B cell (primary cell): ENCODE results near the gene KLK14. TPM values are rescaled to one million over a fixed set of nuclear protein-coding genes. Genes with fewer than 3 reads are reported as not detected.

ENCODE experiments used
- ATAC-seq: fragments of 200-7000 bp; cut with Tn5 transposase; one replicate; pipeline ENCODE4 v1.10.0; 2021; ENCODE audit warnings: low read depth, mild to moderate bottlenecking, moderate number of reproducible peaks, moderate library complexity
- CTCF ChIA-PET: fragments of 350-600 bp; sonication (Branson Sonifier 250); formaldehyde crosslinking; loops from one replicate; lab custom pipeline; 2021; ENCODE audit warnings: antibody characterized with exemption, inconsistent platforms; lab: Charles Lee
- POLR2A ChIA-PET: fragments of 350-600 bp; sonication (Branson Sonifier 250); formaldehyde crosslinking; loops from one replicate; lab custom pipeline; 2021; ENCODE audit warnings: antibody characterized with exemption; lab: Charles Lee
- DNase-seq: peaks from one replicate; pipeline ENCODE4 v3.0.0; 2013
- H2AFZ ChIP-seq: 2 replicates; pipeline ENCODE4 v1.6.1; 2012; ENCODE audit warnings: mild to moderate bottlenecking, low read depth, low read length; ENCODE audit not compliant: insufficient read depth, poor library complexity, severe bottlenecking
- H3K27ac ChIP-seq, 2 donors: 1 replicate in 1 of 2; 2 replicates in 1 of 2; pipeline ENCODE4 v1.5.1; 2012 to 2013; ENCODE audit warnings: low read length in 2 of 2, mild to moderate bottlenecking in 2 of 2, moderate library complexity in 1 of 2
- H3K27me3 ChIP-seq, 4 experiments: fragments of 200-600 bp in 1 of 4; sonication (generic) in 1 of 4; replicated peaks in 1 of 4; 1 replicate in 2 of 4; 2 replicates in 2 of 4; pipeline versions ENCODE4 v1.6.1 to v1.7.0; 2013 to 2016; ENCODE audit warnings: low read length in 3 of 4, mild to moderate bottlenecking in 2 of 4, mixed read lengths in 1 of 4, moderate library complexity in 1 of 4; ENCODE audit not compliant: insufficient read depth in 4 of 4, control insufficient read depth in 3 of 4; ENCODE audit errors: control extremely low read depth in 1 of 4
- H3K36me3 ChIP-seq, 2 experiments: replicated peaks in 1 of 2; 1 replicate in 1 of 2; 2 replicates in 1 of 2; pipeline versions ENCODE4 v1.6.1 to v1.7.1; 2013; ENCODE audit warnings: low read length in 1 of 2; ENCODE audit not compliant: insufficient read depth in 2 of 2, control insufficient read depth in 1 of 2; ENCODE audit errors: control extremely low read depth in 1 of 2, extremely low read depth in 1 of 2
- H3K4me1 ChIP-seq, 2 donors: fragments of 200-600 bp in 1 of 2; sonication (generic) in 1 of 2; 1 replicate in 1 of 2; 2 replicates in 1 of 2; pipeline versions ENCODE4 v1.5.1 to v1.6.1; 2013 to 2017; ENCODE audit warnings: low read length in 2 of 2; ENCODE audit not compliant: control insufficient read depth in 2 of 2, insufficient read depth in 2 of 2
- H3K4me2 ChIP-seq: replicated peaks from 2 replicates; pipeline ENCODE3; 2012; ENCODE audit warnings: mild to moderate bottlenecking, low read depth, low read length; ENCODE audit not compliant: poor library complexity, severe bottlenecking
- H3K4me3 ChIP-seq, 5 experiments: fragments of 200-600 bp in 1 of 5; sonication (generic) in 1 of 5; 1 replicate in 3 of 5; 2 replicates in 2 of 5; pipeline versions ENCODE4 v1.5.1 to v1.7.0; 2011 to 2016; ENCODE audit warnings: low read length in 4 of 5, mild to moderate bottlenecking in 4 of 5, low read depth in 2 of 5, control low read depth in 1 of 5, moderate library complexity in 1 of 5; ENCODE audit not compliant: insufficient read depth in 1 of 5; ENCODE audit errors: control extremely low read depth in 1 of 5, extremely low read depth in 1 of 5
- H3K79me2 ChIP-seq: fragments of 200-600 bp; sonication (generic); one replicate; pipeline ENCODE4 v1.6.0; 2016; ENCODE audit warnings: low read length; ENCODE audit not compliant: control insufficient read depth, insufficient read depth
- H3K9ac ChIP-seq: fragments of 200-600 bp; sonication (generic); 2 replicates; pipeline ENCODE4 v1.6.1; 2017; ENCODE audit warnings: mild to moderate bottlenecking, low read length, moderate library complexity
- H3K9me3 ChIP-seq, 3 donors: one replicate each; pipeline versions ENCODE4 v1.6.1 to v1.7.1; 2013; ENCODE audit warnings: low read length in 2 of 3; ENCODE audit not compliant: control insufficient read depth in 2 of 3, insufficient read depth in 1 of 3; ENCODE audit errors: control extremely low read depth in 1 of 3
- H4K20me1 ChIP-seq: 2 replicates; pipeline ENCODE4 v1.6.0; 2012; ENCODE audit warnings: mild to moderate bottlenecking, low read length; ENCODE audit not compliant: insufficient read depth, control insufficient read depth, poor library complexity, severe bottlenecking
- H3K27ac Mint-ChIP-seq: one replicate; pipeline ENCODE4 v1.8.0; 2021; ENCODE audit warnings: mixed read lengths
- H3K27me3 Mint-ChIP-seq: one replicate; pipeline ENCODE4 v1.8.0; 2021; ENCODE audit warnings: mixed read lengths
- H3K4me1 Mint-ChIP-seq: one replicate; pipeline ENCODE4 v1.8.0; 2021; ENCODE audit warnings: mixed read lengths
- H3K4me3 Mint-ChIP-seq: one replicate; pipeline ENCODE4 v1.8.0; 2021; ENCODE audit warnings: mixed read lengths
- H3K9me3 Mint-ChIP-seq: one replicate; pipeline ENCODE4 v1.8.0; 2022; ENCODE audit warnings: mixed read lengths; ENCODE audit not compliant: insufficient read depth
- CTCF ChIP-seq: fragments of 200-600 bp; IDR thresholded peaks from one replicate; pipeline ENCODE4 v1.8.0; 2022; ENCODE audit warnings: antibody characterized with exemption, mild to moderate bottlenecking
- EZH2 ChIP-seq: IDR thresholded peaks from 2 replicates; pipeline ENCODE4 v1.6.1; 2012; ENCODE audit warnings: borderline replicate concordance, low read depth, mild to moderate bottlenecking, moderate library complexity, low read length; ENCODE audit not compliant: insufficient read depth, poor library complexity, severe bottlenecking
- WGBS: methylation state at CpG from one replicate; pipeline ENCODE4 v1.1.5; 2013; ENCODE audit warnings: missing lambda C conversion rate; ENCODE audit not compliant: insufficient coverage; 5-methylcytosine and 5-hydroxymethylcytosine counted together
- intact Hi-C: fragments of 100-400 bp; cut with micrococcal nuclease; formaldehyde crosslinking; loops from one replicate; pipeline ENCODE4 v1.10.0; 2022
- polyA plus RNA-seq: library from polyadenylated mRNA; depleted of rRNA; stranded (reverse); fragments of >200 nt; gene quantifications from 2 replicates; pipeline ENCODE4 v1.2.3, GENCODE V29; 2012
- total RNA-seq, 2 donors: library from RNA; stranded (reverse); fragments of 120-200 nt in 1 of 2; gene quantifications; 1 replicate in 1 of 2; 2 replicates in 1 of 2; pipeline versions ENCODE4 v1.2.3 to v1.2.4, GENCODE V29; 2013 to 2022

The KLK14 gene
- total and polyA plus RNA-seq, 2 donors (not counting 1 experiment from before 2014, with no cell fraction given): 0.49 to 0.59 TPM

- H3K27me3 ChIP-seq: no peaks in the 10 kb centered on the region
- no peaks in the 10 kb centered on the region for H3K27me3 Mint-ChIP-seq
- peaks cover 11 to 27% of the 10 kb centered on the region in 2 experiments for H3K36me3 ChIP-seq
- no peak overlapping the region for H2AFZ ChIP-seq
- H3K9me3 ChIP-seq: no peaks in the 10 kb centered on the region
- H3K4me1 Mint-ChIP-seq: peaks cover 14% of the 10 kb centered on the region
- H3K4me1 ChIP-seq: no peaks in the 10 kb centered on the region
- peaks cover 53% of the 10 kb centered on the region for H4K20me1 ChIP-seq
- TF ChIP-seq EZH2 (no peak), CTCF (no peak)
- H3K4me3 ChIP-seq: no peak overlapping the region
- ATAC-seq (no peak), DNase-seq (no peak)
- H3K9me3 Mint-ChIP-seq: no peaks in the 10 kb centered on the region
- 20% methylated on average over 1 of the region's 3 CpGs for WGBS
- CTCF ChIA-PET: no interaction called here
- POLR2A ChIA-PET: no interaction called here
- no peak overlapping the region for H3K27ac ChIP-seq
- H3K27ac Mint-ChIP-seq: no peak overlapping the region
- no peak overlapping the region for H3K4me3 Mint-ChIP-seq
- H3K79me2 ChIP-seq: peaks cover 36% of the 10 kb centered on the region
- H3K4me2 ChIP-seq: no peak overlapping the region
- intact Hi-C loops: no loop called here
- H3K9ac ChIP-seq: no peak overlapping the region
Observed at GRCh38 chr19:51100601-51101000, 17.9 kb upstream of the KLK14 start.

GRCh38 chr19:51099047-51099382, 16.3 kb upstream of the KLK14 start:
- H3K4me3 Mint-ChIP-seq: no peak overlapping the region
- no peak overlapping the region for H3K27ac Mint-ChIP-seq
- no peaks in the 10 kb centered on the region for H3K9me3 Mint-ChIP-seq
- intact Hi-C loops: no loop called here
- Histone ChIP-seq H3K4me2 (no peak overlapping the region), H3K27ac (no peak overlapping the region), H4K20me1 (peaks cover 41% of the 10 kb centered on the region), H3K79me2 (peaks cover 23% of the 10 kb centered on the region), H3K9me3 (no peaks in the 10 kb centered on the region), H3K36me3 (peaks cover 11 to 27% of the 10 kb centered on the region in 2 experiments), H3K9ac (no peak overlapping the region), H2AFZ (no peak overlapping the region), H3K4me1 (no peaks in the 10 kb centered on the region), H3K27me3 (no peaks in the 10 kb centered on the region), H3K4me3 (no peak overlapping the region)
- DNase-seq: no peak
- no peak for TF ChIP-seq CTCF
- TF ChIP-seq EZH2: no peak
- peaks cover 8% of the 10 kb centered on the region for H3K4me1 Mint-ChIP-seq
- ATAC-seq: no peak
- CTCF ChIA-PET: no interaction called here
- POLR2A ChIA-PET: no interaction called here
- WGBS: 84% methylated on average over 22 of the region's 22 CpGs
- no peaks in the 10 kb centered on the region for H3K27me3 Mint-ChIP-seq
